DOHH2 (cell line): ENCODE data around the gene XRCC4.

Experiments
- CTCF ChIP-seq: fragments of 200-600 bp; sonication (generic); IDR thresholded peaks from one replicate; pipeline ENCODE4 v1.5.1; 2014; ENCODE audit warnings: antibody characterized with exemption, mild to moderate bottlenecking, low read depth, low read length; ENCODE audit not compliant: poor library complexity, severe bottlenecking
- EZH2phosphoT487 ChIP-seq: fragments of 200-600 bp; sonication (generic); IDR thresholded peaks from 2 replicates; pipeline ENCODE4 v1.6.1; 2017; ENCODE audit warnings: borderline replicate concordance, mild to moderate bottlenecking, antibody characterized with exemption, low read length, moderate library complexity, mixed read lengths

DNA sequence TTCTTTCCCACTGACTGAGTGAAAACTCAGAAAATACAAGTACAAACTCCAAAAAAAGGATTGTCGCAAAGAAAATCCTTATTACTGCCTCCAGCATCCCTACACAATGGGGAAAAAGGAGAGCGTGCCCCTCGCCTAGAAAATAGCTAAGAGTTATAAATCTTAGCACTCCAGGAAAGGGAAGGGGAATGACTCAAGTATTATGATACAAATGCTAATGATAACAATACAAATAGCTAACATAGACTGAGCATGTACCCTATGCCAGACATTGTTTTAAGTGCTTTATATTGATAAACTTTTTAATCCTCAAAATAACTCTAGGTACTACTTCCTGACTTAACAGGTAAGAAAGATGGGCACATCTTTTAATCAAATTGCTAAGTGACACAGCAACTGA is 323.4 kb downstream of the XRCC4 start:
- TF ChIP-seq CTCF, result no peak
- no peak for TF ChIP-seq EZH2phosphoT487
